Ishikawa (cell line): ENCODE data around the gene SPACA6.

Experiments
- CEBPB ChIP-seq: IDR thresholded peaks from 2 replicates; pipeline ENCODE4 v1.6.1; 2012
- CREB1 ChIP-seq: IDR thresholded peaks from 2 replicates; pipeline ENCODE4 v1.6.1; 2012; ENCODE audit warnings: low read depth
- EGR1 ChIP-seq: IDR thresholded peaks from 2 replicates; pipeline ENCODE4 v1.6.1; 2012
- EP300 ChIP-seq: IDR thresholded peaks from 2 replicates; pipeline ENCODE4 v1.6.1; 2012; ENCODE audit warnings: borderline replicate concordance
- FOXM1 ChIP-seq: IDR thresholded peaks from 2 replicates; pipeline ENCODE4 v1.6.1; 2012; ENCODE audit warnings: low read depth, borderline replicate concordance
- NFIC ChIP-seq: IDR thresholded peaks from 2 replicates; pipeline ENCODE4 v1.6.1; 2012
- RAD21 ChIP-seq: IDR thresholded peaks from 2 replicates; pipeline ENCODE4 v1.6.1; 2012; ENCODE audit warnings: low read depth
- TAF1 ChIP-seq: IDR thresholded peaks from 2 replicates; pipeline ENCODE4 v1.6.1; 2012; ENCODE audit warnings: low read depth, mild to moderate bottlenecking
- TCF12 ChIP-seq: IDR thresholded peaks from 2 replicates; pipeline ENCODE4 v1.6.1; 2012; ENCODE audit warnings: low read depth
- TEAD4 ChIP-seq: IDR thresholded peaks from 2 replicates; pipeline ENCODE4 v1.6.1; 2012
- YY1 ChIP-seq: IDR thresholded peaks from 2 replicates; pipeline ENCODE4 v1.6.1; 2012; ENCODE audit warnings: low read depth
- ZBTB7A ChIP-seq: IDR thresholded peaks from 2 replicates; pipeline ENCODE4 v1.6.1; 2012; ENCODE audit warnings: low read depth
- TF ChIP-seq, protein P1 (sequence below): IDR thresholded peaks from 2 replicates; pipeline ENCODE4 v1.6.1; 2012
- TF ChIP-seq, protein P2 (sequence below): IDR thresholded peaks from 2 replicates; pipeline ENCODE4 v1.6.1; 2012; ENCODE audit warnings: low read depth, mild to moderate bottlenecking
- TF ChIP-seq, protein P3 (sequence below): IDR thresholded peaks from 2 replicates; pipeline ENCODE4 v1.6.1; 2012

Gene SPACA6

DNA sequence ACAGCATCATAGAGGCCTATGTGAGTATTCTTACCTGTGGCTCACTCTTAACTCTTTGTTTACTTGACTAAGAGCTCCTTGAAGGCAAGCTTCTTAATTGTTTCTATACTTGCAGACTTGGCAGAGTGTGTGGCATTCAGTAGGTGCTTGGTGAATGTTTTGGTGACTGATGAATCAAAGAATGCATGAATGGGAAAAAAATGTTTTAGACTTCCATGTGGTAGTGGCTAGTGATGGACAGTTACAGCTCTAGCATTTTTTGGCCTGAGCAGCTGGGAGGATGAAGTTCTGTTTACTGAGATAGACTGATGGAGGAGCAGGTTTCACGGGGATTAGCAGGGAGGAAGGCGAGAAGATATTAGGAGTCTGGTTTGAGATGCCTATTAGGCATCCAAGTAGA lies 17.0 kb downstream of the SPACA6 start:
- TF ChIP-seq EP300 (no peak), EGR1 (no peak), TEAD4 (no peak), NFIC (no peak), TAF1 (no peak), RAD21 (no peak), YY1 (no peak)
- TF ChIP-seq, protein P1, sequence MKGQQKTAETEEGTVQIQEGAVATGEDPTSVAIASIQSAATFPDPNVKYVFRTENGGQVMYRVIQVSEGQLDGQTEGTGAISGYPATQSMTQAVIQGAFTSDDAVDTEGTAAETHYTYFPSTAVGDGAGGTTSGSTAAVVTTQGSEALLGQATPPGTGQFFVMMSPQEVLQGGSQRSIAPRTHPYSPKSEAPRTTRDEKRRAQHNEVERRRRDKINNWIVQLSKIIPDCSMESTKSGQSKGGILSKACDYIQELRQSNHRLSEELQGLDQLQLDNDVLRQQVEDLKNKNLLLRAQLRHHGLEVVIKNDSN: no peak

DNA sequence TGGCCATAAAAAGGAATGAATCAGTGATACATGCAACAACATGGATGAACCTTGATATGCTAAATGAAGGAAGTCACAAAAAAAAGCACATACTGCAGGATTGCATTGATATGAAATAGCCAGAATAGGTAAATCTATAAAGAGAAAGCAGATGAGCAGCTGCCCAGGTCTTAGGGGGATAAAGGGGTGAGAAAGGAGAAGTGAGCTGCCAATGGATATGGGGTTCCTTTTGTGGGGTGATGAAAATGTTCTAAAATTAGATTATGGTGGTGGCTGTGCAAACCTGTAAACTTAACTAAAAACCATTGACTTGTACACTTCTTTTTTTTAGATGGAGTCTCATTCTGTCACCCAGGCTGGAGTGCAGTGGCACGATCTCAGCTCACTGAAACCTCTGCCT lies 18.6 kb downstream of the SPACA6 start:
- no peak for TF ChIP-seq NFIC
- no peak for TF ChIP-seq CREB1
- TF ChIP-seq TCF12: no peak
- TF ChIP-seq TEAD4: no peak
- TF ChIP-seq, protein P2, sequence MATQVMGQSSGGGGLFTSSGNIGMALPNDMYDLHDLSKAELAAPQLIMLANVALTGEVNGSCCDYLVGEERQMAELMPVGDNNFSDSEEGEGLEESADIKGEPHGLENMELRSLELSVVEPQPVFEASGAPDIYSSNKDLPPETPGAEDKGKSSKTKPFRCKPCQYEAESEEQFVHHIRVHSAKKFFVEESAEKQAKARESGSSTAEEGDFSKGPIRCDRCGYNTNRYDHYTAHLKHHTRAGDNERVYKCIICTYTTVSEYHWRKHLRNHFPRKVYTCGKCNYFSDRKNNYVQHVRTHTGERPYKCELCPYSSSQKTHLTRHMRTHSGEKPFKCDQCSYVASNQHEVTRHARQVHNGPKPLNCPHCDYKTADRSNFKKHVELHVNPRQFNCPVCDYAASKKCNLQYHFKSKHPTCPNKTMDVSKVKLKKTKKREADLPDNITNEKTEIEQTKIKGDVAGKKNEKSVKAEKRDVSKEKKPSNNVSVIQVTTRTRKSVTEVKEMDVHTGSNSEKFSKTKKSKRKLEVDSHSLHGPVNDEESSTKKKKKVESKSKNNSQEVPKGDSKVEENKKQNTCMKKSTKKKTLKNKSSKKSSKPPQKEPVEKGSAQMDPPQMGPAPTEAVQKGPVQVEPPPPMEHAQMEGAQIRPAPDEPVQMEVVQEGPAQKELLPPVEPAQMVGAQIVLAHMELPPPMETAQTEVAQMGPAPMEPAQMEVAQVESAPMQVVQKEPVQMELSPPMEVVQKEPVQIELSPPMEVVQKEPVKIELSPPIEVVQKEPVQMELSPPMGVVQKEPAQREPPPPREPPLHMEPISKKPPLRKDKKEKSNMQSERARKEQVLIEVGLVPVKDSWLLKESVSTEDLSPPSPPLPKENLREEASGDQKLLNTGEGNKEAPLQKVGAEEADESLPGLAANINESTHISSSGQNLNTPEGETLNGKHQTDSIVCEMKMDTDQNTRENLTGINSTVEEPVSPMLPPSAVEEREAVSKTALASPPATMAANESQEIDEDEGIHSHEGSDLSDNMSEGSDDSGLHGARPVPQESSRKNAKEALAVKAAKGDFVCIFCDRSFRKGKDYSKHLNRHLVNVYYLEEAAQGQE: no peak
- TF ChIP-seq, protein P3, sequence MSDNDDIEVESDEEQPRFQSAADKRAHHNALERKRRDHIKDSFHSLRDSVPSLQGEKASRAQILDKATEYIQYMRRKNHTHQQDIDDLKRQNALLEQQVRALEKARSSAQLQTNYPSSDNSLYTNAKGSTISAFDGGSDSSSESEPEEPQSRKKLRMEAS: no peak
- no peak for TF ChIP-seq FOXM1
- TF ChIP-seq TAF1: no peak
- TF ChIP-seq EGR1: no peak
- TF ChIP-seq CEBPB: no peak
- no peak for TF ChIP-seq YY1
- TF ChIP-seq EP300: no peak
- TF ChIP-seq, protein P1: no peak
- no peak for TF ChIP-seq RAD21
- no peak for TF ChIP-seq ZBTB7A

DNA sequence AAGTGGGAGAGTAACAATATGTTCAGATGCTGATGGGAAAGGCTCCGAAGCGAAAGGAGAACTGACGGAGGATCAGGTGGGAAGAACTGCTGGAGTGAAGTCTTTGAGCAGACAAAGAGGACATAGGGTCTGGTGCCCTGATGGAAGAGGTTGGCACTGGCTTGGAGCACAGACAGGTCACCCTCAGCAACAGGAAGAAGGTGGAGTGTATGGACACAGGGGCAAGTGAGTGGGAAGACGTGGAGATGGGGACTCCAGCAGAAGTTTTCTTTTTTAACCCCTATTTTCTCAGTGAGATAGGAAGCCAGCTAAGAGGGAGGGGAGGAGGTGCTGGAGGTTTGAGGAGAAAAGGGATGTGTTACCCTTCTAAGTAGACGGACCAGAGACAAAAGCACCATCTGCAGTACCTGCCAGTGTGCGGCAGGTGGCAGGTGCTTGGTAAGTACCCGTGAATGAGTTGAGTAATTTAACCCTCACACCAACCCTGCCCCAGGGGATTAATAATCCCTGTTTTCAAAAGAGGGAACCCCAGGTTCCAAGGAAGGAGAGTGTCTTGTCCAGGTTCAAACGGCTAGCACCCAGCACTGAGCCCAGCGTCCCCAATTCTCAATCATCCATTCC lies 19.4 kb downstream of the SPACA6 start:
- TF ChIP-seq CREB1 (no peak), RAD21 (peak; percentile 48), FOXM1 (no peak), CEBPB (no peak), TCF12 (no peak)

DNA sequence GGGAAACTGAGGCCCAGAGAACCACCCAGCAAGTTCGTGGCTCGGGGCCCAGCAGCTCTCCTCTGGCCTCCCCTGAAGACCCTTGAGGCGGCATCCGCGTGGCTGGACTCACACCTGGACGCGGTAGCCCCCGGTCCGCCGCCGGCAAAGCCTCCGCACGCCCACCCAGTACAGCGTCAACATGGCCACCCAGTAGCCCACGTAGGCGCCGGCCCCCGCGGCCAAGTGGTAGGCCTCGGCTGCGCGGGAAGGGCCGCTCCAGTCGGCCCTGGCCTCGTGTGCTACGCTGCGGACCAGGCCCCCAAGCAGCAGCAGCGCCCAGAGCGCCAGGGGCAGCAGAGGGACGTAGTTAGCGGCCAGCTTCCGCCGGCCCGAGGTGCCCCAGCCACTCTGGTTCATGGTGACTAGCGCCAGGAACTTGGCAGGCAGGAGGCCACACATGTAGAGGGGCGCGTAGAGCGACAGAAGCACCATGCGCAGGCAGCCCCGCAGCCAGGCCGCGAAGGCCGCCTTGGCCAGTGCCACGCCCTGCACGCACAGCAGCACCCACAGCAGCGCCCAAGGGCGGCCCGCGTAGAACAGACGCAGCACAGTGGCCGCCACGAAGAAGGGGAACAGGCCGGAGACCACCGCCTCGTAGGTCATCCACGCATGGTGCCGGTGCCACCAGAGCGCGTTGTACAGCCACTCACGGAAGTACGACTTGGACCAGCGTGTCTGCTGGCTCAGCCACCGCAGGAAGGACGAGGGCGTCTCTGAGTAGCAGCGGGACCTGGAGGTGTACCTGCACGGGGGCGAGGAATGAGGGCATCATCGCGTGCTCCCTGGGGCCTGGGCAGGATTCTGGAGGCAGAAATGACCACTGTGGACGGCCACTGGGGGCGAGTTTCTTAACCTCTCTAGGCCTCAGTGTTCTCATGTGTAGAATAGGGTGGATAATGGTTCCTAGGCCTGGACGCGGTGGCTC lies 20.5 kb downstream of the SPACA6 start:
- TF ChIP-seq, protein P1: no peak
- TF ChIP-seq TEAD4 (no peak), FOXM1 (no peak), RAD21 (no peak), TAF1 (no peak), TCF12 (no peak), CREB1 (no peak)
- TF ChIP-seq, protein P3: no peak
- TF ChIP-seq, protein P2: no peak

DNA sequence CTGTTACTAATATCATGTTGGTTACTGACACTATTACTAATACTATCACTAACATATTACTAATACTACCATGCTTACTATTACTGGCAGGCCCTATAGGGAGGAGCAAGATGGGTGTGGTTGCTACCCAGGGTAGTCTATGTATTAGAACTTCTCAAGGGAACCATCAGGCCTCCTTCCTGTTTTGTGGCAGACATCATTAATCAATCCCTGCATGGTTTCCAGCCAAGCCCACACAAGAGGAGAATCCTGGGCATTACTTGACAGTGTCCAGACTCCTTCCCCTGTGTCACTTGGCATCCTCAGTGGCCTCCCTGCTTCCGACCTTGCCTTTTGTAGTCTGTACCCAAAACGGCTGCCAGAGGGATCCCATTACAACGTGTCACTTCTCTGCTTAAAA lies 21.7 kb downstream of the SPACA6 start:
- no peak for TF ChIP-seq TCF12
- TF ChIP-seq, protein P1: no peak
- no peak for TF ChIP-seq FOXM1
- no peak for TF ChIP-seq ZBTB7A
- TF ChIP-seq, protein P3: no peak
- TF ChIP-seq CEBPB: no peak
- no peak for TF ChIP-seq RAD21
- TF ChIP-seq, protein P2: no peak
- no peak for TF ChIP-seq EP300
- no peak for TF ChIP-seq NFIC
- no peak for TF ChIP-seq CREB1
- TF ChIP-seq YY1: no peak
- no peak for TF ChIP-seq TEAD4
- no peak for TF ChIP-seq EGR1
- TF ChIP-seq TAF1: no peak
